Measurements from ENCODE around the gene CUX1. TPM values are rescaled to one million over a fixed set of nuclear protein-coding genes. Genes with fewer than 3 reads are reported as not detected.
A peak's percentile ranks its signal among the peaks of the same experiment; 100 is the strongest.

CUX1 gene
- total RNA-seq, 1 donor from 2014 or later, result 66.4 TPM

DNA sequence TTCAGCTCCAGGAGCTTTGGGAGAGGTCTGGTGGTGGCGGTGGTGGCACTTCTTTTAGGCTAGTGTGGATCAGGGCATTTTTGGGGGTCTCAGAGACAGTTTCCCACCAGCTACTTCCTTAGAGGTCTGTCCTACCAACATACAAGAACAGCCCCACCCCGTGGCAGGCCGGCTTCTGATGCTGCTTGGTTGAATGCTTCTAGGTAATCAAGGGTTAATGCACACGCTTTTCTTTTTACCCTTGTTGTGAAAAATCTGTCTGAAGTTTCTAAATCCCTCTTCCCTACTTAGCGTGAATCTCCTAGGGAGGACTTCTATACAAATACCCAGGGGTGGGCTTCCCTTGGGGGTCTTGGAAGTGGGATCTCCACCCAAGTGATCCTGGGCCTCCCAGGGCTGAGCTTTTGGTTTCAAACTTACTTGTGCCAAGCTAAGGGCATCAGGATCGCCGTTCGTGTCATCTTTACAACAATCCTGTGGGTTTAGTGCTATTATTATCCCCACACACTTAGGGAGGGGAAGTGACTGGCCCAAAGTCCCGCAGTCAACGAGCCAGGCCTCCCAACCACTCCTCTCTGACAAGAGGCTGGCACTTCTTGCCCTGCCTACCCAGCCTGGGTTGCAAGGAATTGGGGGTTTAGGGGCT lies 471.0 kb downstream of the CUX1 start:
- Histone ChIP-seq H3K27ac (no peak overlapping the region), H3K79me2 (ENCODE audit: low read depth) (no peaks in the 10 kb centered on the region), H3K4me3 (peak overlapping the region; percentile 95), H3K4me2 (peak overlapping the region; percentile 97), H4K20me1 (ENCODE audit: low read depth) (peaks cover 59% of the 10 kb centered on the region), H3K4me1 (peaks cover 22% of the 10 kb centered on the region), H3K36me3 (no peaks in the 10 kb centered on the region), H2AFZ (replicated peaks) (no peak overlapping the region), H3K9me3 (ENCODE audit: low read depth) (no peaks in the 10 kb centered on the region), H3K9ac (no peak overlapping the region), H3K27me3 (peaks cover 12% of the 10 kb centered on the region), H3F3A (ENCODE audit: low read depth) (peaks cover 22% of the 10 kb centered on the region)
- Mint-ChIP-seq H3K4me1 (peaks cover 30% of the 10 kb centered on the region), H3K9me3 (no peaks in the 10 kb centered on the region), H3K36me3 (no peaks in the 10 kb centered on the region), H3K27me3 (ENCODE audit: insufficient read depth, low read depth) (peaks cover 5% of the 10 kb centered on the region), H3K4me3 (peak overlapping the region; percentile 87), H3K27ac (peak overlapping the region; percentile 66)
- peak; percentile 37 for DNase-seq (ENCODE audit: low spot score)
- TF ChIP-seq, protein P1, sequence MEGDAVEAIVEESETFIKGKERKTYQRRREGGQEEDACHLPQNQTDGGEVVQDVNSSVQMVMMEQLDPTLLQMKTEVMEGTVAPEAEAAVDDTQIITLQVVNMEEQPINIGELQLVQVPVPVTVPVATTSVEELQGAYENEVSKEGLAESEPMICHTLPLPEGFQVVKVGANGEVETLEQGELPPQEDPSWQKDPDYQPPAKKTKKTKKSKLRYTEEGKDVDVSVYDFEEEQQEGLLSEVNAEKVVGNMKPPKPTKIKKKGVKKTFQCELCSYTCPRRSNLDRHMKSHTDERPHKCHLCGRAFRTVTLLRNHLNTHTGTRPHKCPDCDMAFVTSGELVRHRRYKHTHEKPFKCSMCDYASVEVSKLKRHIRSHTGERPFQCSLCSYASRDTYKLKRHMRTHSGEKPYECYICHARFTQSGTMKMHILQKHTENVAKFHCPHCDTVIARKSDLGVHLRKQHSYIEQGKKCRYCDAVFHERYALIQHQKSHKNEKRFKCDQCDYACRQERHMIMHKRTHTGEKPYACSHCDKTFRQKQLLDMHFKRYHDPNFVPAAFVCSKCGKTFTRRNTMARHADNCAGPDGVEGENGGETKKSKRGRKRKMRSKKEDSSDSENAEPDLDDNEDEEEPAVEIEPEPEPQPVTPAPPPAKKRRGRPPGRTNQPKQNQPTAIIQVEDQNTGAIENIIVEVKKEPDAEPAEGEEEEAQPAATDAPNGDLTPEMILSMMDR (IDR thresholded peaks at IDR 0.05), result peak; percentile 18
- no peak for TF ChIP-seq EZH2 (IDR thresholded peaks at IDR 0.05)
- TF ChIP-seq EZH2phosphoT487 (IDR thresholded peaks at IDR 0.05), result no peak

DNA sequence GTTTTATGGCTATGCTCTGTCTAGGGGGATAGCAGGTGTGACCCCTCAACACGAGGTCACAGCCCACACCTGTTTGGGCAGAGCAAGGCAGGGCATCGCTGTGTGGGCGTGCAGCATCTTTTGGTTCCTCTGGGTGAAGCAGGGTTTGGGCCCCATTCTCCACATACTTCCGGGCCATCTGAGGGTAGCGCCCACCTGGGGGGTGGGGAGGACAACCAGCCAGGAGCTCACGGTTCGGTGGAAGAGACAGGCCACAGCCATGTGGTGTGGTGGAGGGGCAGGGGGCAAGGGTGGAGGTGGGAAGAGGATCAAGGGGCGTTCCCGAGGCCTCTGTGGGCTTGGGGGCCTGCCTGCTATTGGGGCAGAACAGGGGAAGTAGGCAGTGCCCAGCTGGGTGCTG lies 471.6 kb downstream of the CUX1 start:
- no peaks in the 10 kb centered on the region for H3K36me3 ChIP-seq
- H3K4me1 ChIP-seq, result peaks cover 24% of the 10 kb centered on the region
- no peak overlapping the region for H3K27ac Mint-ChIP-seq
- H3K4me3 Mint-ChIP-seq, result peak overlapping the region; percentile 87
- no peaks in the 10 kb centered on the region for H3K9me3 Mint-ChIP-seq
- no peaks in the 10 kb centered on the region for H3K36me3 Mint-ChIP-seq
- no peak overlapping the region for H3K4me3 ChIP-seq
- no peak overlapping the region for H3K27ac ChIP-seq
- peaks cover 22% of the 10 kb centered on the region for H3F3A ChIP-seq (ENCODE audit: low read depth)
- no peak for DNase-seq (ENCODE audit: low spot score)
- no peaks in the 10 kb centered on the region for H3K9me3 ChIP-seq (ENCODE audit: low read depth)
- no peak overlapping the region for H3K4me2 ChIP-seq
- no peak overlapping the region for H3K9ac ChIP-seq
- no peaks in the 10 kb centered on the region for H3K79me2 ChIP-seq (ENCODE audit: low read depth)
- TF ChIP-seq EZH2 (IDR thresholded peaks at IDR 0.05), result no peak
- TF ChIP-seq, protein P1 (IDR thresholded peaks at IDR 0.05), result no peak
- no peak for TF ChIP-seq EZH2phosphoT487 (IDR thresholded peaks at IDR 0.05)
- peaks cover 30% of the 10 kb centered on the region for H3K4me1 Mint-ChIP-seq
- no peak overlapping the region for H2AFZ ChIP-seq (replicated peaks)
- peaks cover 4% of the 10 kb centered on the region for H3K27me3 Mint-ChIP-seq (ENCODE audit: insufficient read depth, low read depth)
- H3K27me3 ChIP-seq, result peaks cover 12% of the 10 kb centered on the region
- H4K20me1 ChIP-seq (ENCODE audit: low read depth), result peaks cover 65% of the 10 kb centered on the region

DNA sequence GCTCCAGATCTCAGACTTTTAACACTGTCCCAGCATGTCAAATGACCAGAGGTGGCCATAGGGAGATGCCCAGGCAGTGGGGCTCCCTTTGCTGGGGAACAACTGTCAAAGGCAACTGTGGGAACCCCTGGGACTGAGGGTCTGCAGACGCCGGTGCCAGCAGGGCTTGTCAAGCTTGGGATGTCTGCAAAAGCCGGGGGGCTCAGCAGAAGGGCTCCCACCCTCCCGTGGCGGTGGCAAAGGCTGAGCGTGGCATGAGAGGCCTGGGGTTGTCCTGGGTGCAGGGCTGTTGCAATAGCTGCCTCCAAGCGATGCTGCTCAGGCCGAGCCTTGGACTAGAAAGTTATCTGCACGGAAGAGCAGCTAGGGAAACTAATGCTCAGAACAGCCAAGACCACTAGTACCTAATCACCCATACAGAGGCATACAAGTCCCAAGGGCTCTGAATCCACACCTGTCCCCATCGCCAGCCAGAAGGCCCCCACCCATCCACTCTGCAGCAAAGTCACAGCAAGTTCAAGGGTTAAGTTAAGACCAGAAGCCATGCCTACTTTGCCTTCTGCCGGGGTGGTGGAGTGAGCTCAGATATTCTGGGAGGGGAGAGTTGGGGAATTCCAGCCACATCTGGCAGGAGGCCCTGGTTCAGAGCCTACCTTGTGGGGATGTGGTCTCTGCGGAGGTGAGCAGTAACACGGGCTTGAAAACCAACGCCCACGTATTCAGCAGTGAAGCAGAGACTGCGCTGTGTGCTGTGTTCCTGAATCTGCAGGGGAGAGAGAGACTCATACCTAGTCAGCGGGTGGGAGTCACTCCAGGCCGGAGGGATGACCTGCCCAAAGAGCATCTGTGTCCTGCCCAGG lies 473.9 kb downstream of the CUX1 start:
- H2AFZ ChIP-seq (replicated peaks), result no peak overlapping the region
- no peak overlapping the region for H3K4me2 ChIP-seq
- H4K20me1 ChIP-seq (ENCODE audit: low read depth), result peaks cover 87% of the 10 kb centered on the region
- H3K27ac ChIP-seq, result no peak overlapping the region
- H3K4me3 Mint-ChIP-seq, result peak overlapping the region; percentile 55
- no peaks in the 10 kb centered on the region for H3K27me3 ChIP-seq
- TF ChIP-seq, protein P1 (IDR thresholded peaks at IDR 0.05), result no peak
- no peak for TF ChIP-seq EZH2 (IDR thresholded peaks at IDR 0.05)
- no peak for TF ChIP-seq EZH2phosphoT487 (IDR thresholded peaks at IDR 0.05)
- no peak overlapping the region for H3K9ac ChIP-seq
- H3K27me3 Mint-ChIP-seq (ENCODE audit: insufficient read depth, low read depth), result peaks cover 7% of the 10 kb centered on the region
- DNase-seq (ENCODE audit: low spot score), result no peak
- H3K36me3 ChIP-seq, result no peaks in the 10 kb centered on the region
- H3K4me1 Mint-ChIP-seq, result peaks cover 31% of the 10 kb centered on the region
- peaks cover 10% of the 10 kb centered on the region for H3F3A ChIP-seq (ENCODE audit: low read depth)
- H3K9me3 Mint-ChIP-seq, result no peaks in the 10 kb centered on the region
- H3K79me2 ChIP-seq (ENCODE audit: low read depth), result no peaks in the 10 kb centered on the region
- H3K4me3 ChIP-seq, result no peak overlapping the region
- no peak overlapping the region for H3K27ac Mint-ChIP-seq
- peaks cover 12% of the 10 kb centered on the region for H3K4me1 ChIP-seq
- peaks cover 5% of the 10 kb centered on the region for H3K36me3 Mint-ChIP-seq
- H3K9me3 ChIP-seq (ENCODE audit: low read depth), result no peaks in the 10 kb centered on the region

Measured in neural progenitor cell (in vitro differentiated cells).